ENCODE data around the gene SOX6.

DNA sequence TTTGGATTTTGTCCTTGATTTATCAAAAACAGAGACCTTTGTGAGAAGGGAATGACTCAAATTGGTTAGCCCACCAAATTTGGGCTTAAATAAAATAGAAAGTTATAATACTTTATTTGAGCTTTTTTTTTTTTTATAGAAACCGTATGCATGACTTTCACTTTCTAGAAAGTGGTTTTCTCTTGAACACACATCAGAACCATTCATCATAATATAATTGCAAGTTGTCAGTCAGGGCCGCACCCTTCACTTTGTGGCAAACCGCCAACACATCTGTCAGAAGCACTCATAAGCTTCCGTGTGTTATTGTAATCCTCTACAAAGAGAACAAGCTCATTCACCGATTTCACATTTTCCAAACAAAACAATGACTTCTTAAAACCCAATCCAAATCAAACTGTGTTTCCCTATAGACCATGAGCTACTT is 76.1 kb downstream of the SOX6 start:
- TF ChIP-seq, protein P1, sequence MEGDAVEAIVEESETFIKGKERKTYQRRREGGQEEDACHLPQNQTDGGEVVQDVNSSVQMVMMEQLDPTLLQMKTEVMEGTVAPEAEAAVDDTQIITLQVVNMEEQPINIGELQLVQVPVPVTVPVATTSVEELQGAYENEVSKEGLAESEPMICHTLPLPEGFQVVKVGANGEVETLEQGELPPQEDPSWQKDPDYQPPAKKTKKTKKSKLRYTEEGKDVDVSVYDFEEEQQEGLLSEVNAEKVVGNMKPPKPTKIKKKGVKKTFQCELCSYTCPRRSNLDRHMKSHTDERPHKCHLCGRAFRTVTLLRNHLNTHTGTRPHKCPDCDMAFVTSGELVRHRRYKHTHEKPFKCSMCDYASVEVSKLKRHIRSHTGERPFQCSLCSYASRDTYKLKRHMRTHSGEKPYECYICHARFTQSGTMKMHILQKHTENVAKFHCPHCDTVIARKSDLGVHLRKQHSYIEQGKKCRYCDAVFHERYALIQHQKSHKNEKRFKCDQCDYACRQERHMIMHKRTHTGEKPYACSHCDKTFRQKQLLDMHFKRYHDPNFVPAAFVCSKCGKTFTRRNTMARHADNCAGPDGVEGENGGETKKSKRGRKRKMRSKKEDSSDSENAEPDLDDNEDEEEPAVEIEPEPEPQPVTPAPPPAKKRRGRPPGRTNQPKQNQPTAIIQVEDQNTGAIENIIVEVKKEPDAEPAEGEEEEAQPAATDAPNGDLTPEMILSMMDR (IDR thresholded peaks at IDR 0.05 in 4 of 5, conservative IDR thresholded peaks at IDR 0.05 in 1 of 5) = no peak
- TF ChIP-seq POLR2A (IDR thresholded peaks at IDR 0.05) = no peak
